GM19193 (cell line): Measurements from ENCODE around the gene EIPR1.

Experiments
- POLR2A ChIP-seq: IDR thresholded peaks from 4 replicates; pipeline ENCODE4 v1.6.1; 2011; ENCODE audit not compliant: insufficient read depth, insufficient read length; ENCODE audit errors: extremely low read depth

EIPR1 gene

GRCh38 chr2:3313781-3314375 lies 63.7 kb downstream of the EIPR1 start:
- TF ChIP-seq POLR2A = no peak

GRCh38 chr2:3312576-3313345 lies 64.9 kb downstream of the EIPR1 start:
- no peak for TF ChIP-seq POLR2A

- no peak for TF ChIP-seq POLR2A
These were observed 66.0 kb downstream of the EIPR1 start for GRCh38 chr2:3311601-3312000.

GRCh38 chr2:3309496-3310355 lies 67.9 kb downstream of the EIPR1 start:
- TF ChIP-seq POLR2A = no peak

- no peak for TF ChIP-seq POLR2A
These were observed 69.7 kb downstream of the EIPR1 start for GRCh38 chr2:3307901-3308300.

- no peak for TF ChIP-seq POLR2A
These were observed 70.4 kb downstream of the EIPR1 start for GRCh38 chr2:3307236-3307635.

- no peak for TF ChIP-seq POLR2A
These were observed 71.7 kb downstream of the EIPR1 start for GRCh38 chr2:3305952-3306351.

- no peak for TF ChIP-seq POLR2A
These were observed 72.2 kb downstream of the EIPR1 start for GRCh38 chr2:3305431-3305830.

GRCh38 chr2:3303583-3304406 lies 73.8 kb downstream of the EIPR1 start:
- TF ChIP-seq POLR2A = no peak

GRCh38 chr2:3302751-3303582 lies 74.7 kb downstream of the EIPR1 start:
- no peak for TF ChIP-seq POLR2A

GRCh38 chr2:3302421-3302750 lies 75.2 kb downstream of the EIPR1 start:
- no peak for TF ChIP-seq POLR2A

- no peak for TF ChIP-seq POLR2A
These were observed 76.6 kb downstream of the EIPR1 start for GRCh38 chr2:3301001-3301400.

- no peak for TF ChIP-seq POLR2A
These were observed 77.2 kb downstream of the EIPR1 start for GRCh38 chr2:3300224-3300995.
